Esophagus muscularis mucosa (tissue), 4 donors: ENCODE data around the gene HELZ.

Experiments
- CTCF ChIP-seq, 3 experiments: fragments of 200-600 bp in 2 of 3; fragments of 450-650 bp in 1 of 3; sonication (generic) in 2 of 3; IDR thresholded peaks; one replicate each; pipeline ENCODE4 v1.5.1; 2017 to 2019; ENCODE audit warnings: antibody characterized with exemption in 3 of 3, mild to moderate bottlenecking in 2 of 3, moderate library complexity in 1 of 3
- EP300 ChIP-seq: sonication (generic); formaldehyde crosslinking; IDR thresholded peaks from one replicate; pipeline ENCODE4 v1.6.1; 2017; ENCODE audit warnings: antibody characterized with exemption
- POLR2A ChIP-seq: fragments of 450-650 bp; IDR thresholded peaks from one replicate; pipeline ENCODE4 v1.6.1; 2017; ENCODE audit warnings: antibody characterized with exemption, moderate library complexity, mild to moderate bottlenecking, low read depth

DNA sequence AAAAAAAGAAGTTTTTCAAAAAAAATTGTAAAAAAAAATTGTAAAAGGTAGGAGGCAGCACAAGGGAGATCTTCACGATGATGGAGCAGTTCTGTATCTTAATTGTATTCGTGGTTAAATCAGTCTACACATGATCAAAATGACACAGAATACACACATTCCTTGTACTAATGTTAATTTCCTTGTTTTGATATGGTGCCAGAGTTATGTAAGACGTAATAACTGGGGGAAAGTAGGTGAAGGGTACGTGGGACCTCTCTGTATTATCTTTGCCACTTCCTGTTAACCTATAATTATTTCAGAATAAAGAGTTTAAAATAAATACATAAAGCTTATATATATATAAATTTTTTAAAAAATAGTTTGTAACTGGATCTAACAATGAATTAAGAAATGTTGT lies 36.8 kb downstream of the HELZ start:
- no peak for TF ChIP-seq CTCF (IDR thresholded peaks at IDR 0.05)
- TF ChIP-seq POLR2A = no peak
- TF ChIP-seq EP300 = no peak
